WERI-Rb-1 (cell line): ENCODE results near the gene COL2A1.
A peak's percentile ranks its signal among the peaks of the same experiment; 100 is the strongest.

Experiments
- DNase-seq: peaks from one replicate; pipeline ENCODE4 v3.0.0-alpha.2; 2020
- H3K27ac ChIP-seq: fragments of 250-450 bp; sonication (Bioruptor Pico); 2 replicates; pipeline ENCODE4 v1.5.1; 2020; ENCODE audit warnings: mild to moderate bottlenecking, moderate library complexity
- H3K27me3 ChIP-seq: fragments of 250-450 bp; sonication (Bioruptor Pico); 2 replicates; pipeline ENCODE4 v1.5.1; 2021; ENCODE audit warnings: mild to moderate bottlenecking, low read depth, moderate library complexity; ENCODE audit not compliant: insufficient read depth, severe bottlenecking
- H3K36me3 ChIP-seq: fragments of 250-450 bp; sonication (Bioruptor Pico); 2 replicates; pipeline ENCODE4 v1.5.1; 2020; ENCODE audit warnings: mild to moderate bottlenecking, moderate library complexity
- H3K4me3 ChIP-seq: 2 replicates; pipeline ENCODE4 v1.5.1; 2011; ENCODE audit warnings: low read depth, mild to moderate bottlenecking, control low read depth, low read length
- H3K9me3 ChIP-seq: fragments of 250-450 bp; sonication (Bioruptor Pico); 2 replicates; pipeline ENCODE4 v1.5.1; 2021; ENCODE audit warnings: mild to moderate bottlenecking, moderate library complexity; ENCODE audit not compliant: severe bottlenecking
- CTCF ChIP-seq: IDR thresholded peaks from 2 replicates; pipeline ENCODE4 v1.5.1; 2011; ENCODE audit warnings: low read depth, mild to moderate bottlenecking, control low read depth, inconsistent platforms, low read length

COL2A1 gene

GRCh38 chr12:48004053-48004941 lies at the start of gene COL2A1:
Gene COL2A1, minus strand, starts transcription at chr12:48004476. Its CDS starts 155 bp downstream, at chr12:48004321.
- no peaks in the 10 kb centered on the region for H3K9me3 ChIP-seq
- H3K27ac ChIP-seq, result no peak within 1 kb of the TSS
- H3K27me3 ChIP-seq, result peaks cover 44% of the 10 kb centered on the region
- TF ChIP-seq CTCF, result no peak
- H3K36me3 ChIP-seq, result no peaks in the 10 kb centered on the region
- H3K4me3 ChIP-seq, result peak within 1 kb of the TSS; percentile 52
- no peak for DNase-seq

GRCh38 chr12:48053883-48054282 lies 49.6 kb upstream of the COL2A1 start:
- H3K36me3 ChIP-seq, result peaks cover 10% of the 10 kb centered on the region
- no peaks in the 10 kb centered on the region for H3K27me3 ChIP-seq
- H3K9me3 ChIP-seq, result no peaks in the 10 kb centered on the region
- DNase-seq, result no peak
- no peak overlapping the region for H3K4me3 ChIP-seq
- TF ChIP-seq CTCF, result no peak
- no peak overlapping the region for H3K27ac ChIP-seq

DNA sequence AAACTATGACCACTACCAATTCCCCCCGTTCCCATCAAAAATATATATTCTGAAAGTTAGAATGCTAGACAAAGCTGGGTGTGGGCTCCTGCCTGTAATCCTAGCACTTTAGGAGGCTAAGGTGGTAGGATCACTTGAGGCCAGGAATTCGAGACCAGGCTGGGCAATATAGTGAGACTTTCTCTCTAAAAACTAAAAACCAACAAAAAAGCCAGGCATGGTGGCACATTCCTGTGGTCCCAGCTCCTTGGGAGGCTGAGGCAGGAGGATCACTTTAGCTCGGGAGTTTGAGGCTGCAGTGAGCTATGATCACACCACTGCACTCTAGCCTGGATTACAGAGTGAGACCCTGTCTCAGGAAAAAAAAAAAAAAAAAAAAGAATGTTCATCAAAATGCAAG lies 48.8 kb upstream of the COL2A1 start:
- TF ChIP-seq CTCF, result no peak
- no peak overlapping the region for H3K27ac ChIP-seq
- H3K9me3 ChIP-seq, result no peaks in the 10 kb centered on the region
- no peak overlapping the region for H3K4me3 ChIP-seq
- peaks cover 11% of the 10 kb centered on the region for H3K36me3 ChIP-seq
- H3K27me3 ChIP-seq, result no peaks in the 10 kb centered on the region
- DNase-seq, result no peak

GRCh38 chr12:48051681-48052080 lies 47.4 kb upstream of the COL2A1 start:
- Histone ChIP-seq H3K9me3 (no peaks in the 10 kb centered on the region), H3K27ac (no peak overlapping the region), H3K36me3 (peaks cover 26% of the 10 kb centered on the region), H3K4me3 (no peak overlapping the region), H3K27me3 (no peaks in the 10 kb centered on the region)
- no peak for TF ChIP-seq CTCF
- no peak for DNase-seq

DNA sequence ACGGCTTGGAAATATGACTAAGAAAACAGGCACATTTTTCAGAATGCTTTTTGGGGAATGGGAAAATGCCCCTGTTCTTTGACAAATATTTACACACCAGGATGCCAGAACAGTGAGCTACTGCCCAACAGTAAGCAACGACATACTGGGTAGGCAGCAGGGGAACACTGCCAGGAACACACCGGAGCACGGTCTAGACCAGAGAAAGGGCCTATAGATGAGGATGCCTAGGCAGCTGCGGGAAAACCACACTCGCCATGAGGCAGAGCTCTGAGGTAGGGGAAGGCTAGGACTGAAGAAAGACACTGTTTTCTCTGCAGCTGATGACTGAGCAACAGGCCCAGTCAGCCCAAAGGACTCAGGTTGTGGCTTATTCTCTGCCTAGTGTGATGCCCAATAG lies 45.9 kb upstream of the COL2A1 start:
- Histone ChIP-seq H3K27ac (no peak overlapping the region), H3K9me3 (no peaks in the 10 kb centered on the region), H3K4me3 (no peak overlapping the region), H3K36me3 (peaks cover 40% of the 10 kb centered on the region), H3K27me3 (no peaks in the 10 kb centered on the region)
- DNase-seq, result no peak
- no peak for TF ChIP-seq CTCF
